Measurements from ENCODE around the gene LIN7C.

LIN7C gene

GRCh38 chr11:27513389-27513788 lies 6.8 kb upstream of the LIN7C start:
- H3K27ac ChIP-seq = no peak overlapping the region

GRCh38 chr11:27512238-27512637 lies 5.7 kb upstream of the LIN7C start:
- H3K4me3 ChIP-seq = no peak overlapping the region
- H3K27ac ChIP-seq = no peak overlapping the region

More at GRCh38 chr11:27513389-27513788, 6.8 kb upstream of the LIN7C start:
- H3K4me3 ChIP-seq = no peak overlapping the region

GRCh38 chr11:27509908-27510307 lies 3.3 kb upstream of the LIN7C start:
- no peak overlapping the region for H3K27ac ChIP-seq
- no peak overlapping the region for H3K4me3 ChIP-seq

GRCh38 chr11:27507557-27508322 lies 1.2 kb upstream of the LIN7C start:
- H3K27ac ChIP-seq = peak overlapping the region in 2 of 21 experiments; percentile 95 to 97
- peak overlapping the region in 6 of 7 experiments; percentile 69 to 92 (median 79) for H3K4me3 ChIP-seq

- Histone ChIP-seq H3K27ac (peak overlapping the region in 17 of 21 experiments; percentile 85 to 98 (median 93)), H3K4me3 (peak overlapping the region; percentile 69 to 92 (median 79))
Measured at GRCh38 chr11:27505781-27506180, 788 bp downstream of the LIN7C start.

GRCh38 chr11:27504205-27504604 lies 2.4 kb downstream of the LIN7C start:
- Histone ChIP-seq H3K27ac (no peak overlapping the region), H3K4me3 (no peak overlapping the region)

GRCh38 chr11:27501100-27501499 lies 5.5 kb downstream of the LIN7C start:
- H3K4me3 ChIP-seq = no peak overlapping the region
- H3K27ac ChIP-seq = no peak overlapping the region

- Histone ChIP-seq H3K4me3 (no peak overlapping the region), H3K27ac (no peak overlapping the region)
Measured at GRCh38 chr11:27497911-27498310, 8.7 kb downstream of the LIN7C start.

GRCh38 chr11:27497284-27497866 lies 9.2 kb downstream of the LIN7C start:
- no peak overlapping the region for H3K27ac ChIP-seq

GRCh38 chr11:27496461-27496860 lies 10.1 kb downstream of the LIN7C start:
- Histone ChIP-seq H3K4me3 (no peak overlapping the region), H3K27ac (no peak overlapping the region)

More at GRCh38 chr11:27497284-27497866, 9.2 kb downstream of the LIN7C start:
- no peak overlapping the region for H3K4me3 ChIP-seq

GRCh38 chr11:27495710-27496300 lies 10.8 kb downstream of the LIN7C start:
- Histone ChIP-seq H3K27ac (no peak overlapping the region), H3K4me3 (no peak overlapping the region)

- no peak overlapping the region for H3K4me3 ChIP-seq
- H3K27ac ChIP-seq = no peak overlapping the region
Measured at GRCh38 chr11:27489092-27489491, 17.5 kb downstream of the LIN7C start.

- H3K27ac ChIP-seq = no peak overlapping the region
- H3K4me3 ChIP-seq = no peak overlapping the region
Measured at GRCh38 chr11:27487706-27488105, 18.9 kb downstream of the LIN7C start.

- Histone ChIP-seq H3K27ac (no peak overlapping the region), H3K4me3 (no peak overlapping the region)
Measured at GRCh38 chr11:27485930-27486773, 20.4 kb downstream of the LIN7C start.

GRCh38 chr11:27482793-27483192 lies 23.8 kb downstream of the LIN7C start:
- H3K4me3 ChIP-seq = no peak overlapping the region
- no peak overlapping the region for H3K27ac ChIP-seq

- no peak overlapping the region for H3K27ac ChIP-seq
- no peak overlapping the region for H3K4me3 ChIP-seq
Measured at GRCh38 chr11:27481992-27482391, 24.6 kb downstream of the LIN7C start.

- no peak overlapping the region for H3K27ac ChIP-seq
- no peak overlapping the region for H3K4me3 ChIP-seq
Measured at GRCh38 chr11:27477831-27478230, 28.7 kb downstream of the LIN7C start.

GRCh38 chr11:27477243-27477642 lies 29.3 kb downstream of the LIN7C start:
- H3K27ac ChIP-seq = no peak overlapping the region

GRCh38 chr11:27475622-27476021 lies 30.9 kb downstream of the LIN7C start:
- H3K27ac ChIP-seq = no peak overlapping the region
- H3K4me3 ChIP-seq = no peak overlapping the region

More at GRCh38 chr11:27477243-27477642, 29.3 kb downstream of the LIN7C start:
- no peak overlapping the region for H3K4me3 ChIP-seq

GRCh38 chr11:27473017-27473406 lies 33.6 kb downstream of the LIN7C start:
- Histone ChIP-seq H3K4me3 (peak overlapping the region in 6 of 7 experiments; percentile 65 to 91 (median 80)), H3K27ac (peak overlapping the region in 5 of 21 experiments; percentile 11 to 92 (median 27))
